Astrocyte (in vitro differentiated cells and primary cell): ENCODE data around the gene LGR6. TPM values are rescaled to one million over a fixed set of nuclear protein-coding genes. Genes with fewer than 3 reads are reported as not detected.

Source experiments
- DNase-seq: peaks from one replicate; pipeline ENCODE4 v3.0.0-alpha.2; 2010; ENCODE audit warnings: low read depth
- FAIRE-seq: peaks from 2 replicates; lab custom pipeline; 2011; peaks lifted over from hg19 to GRCh38; lab: Jason Lieb, UNC
- H2AFZ ChIP-seq: 2 replicates; pipeline ENCODE4 v1.6.0; 2012; ENCODE audit warnings: low read depth, low read length, inconsistent platforms
- H3K27ac ChIP-seq: 2 replicates; pipeline ENCODE4 v1.5.1; 2011; ENCODE audit warnings: low read depth, low read length, inconsistent platforms
- H3K27me3 ChIP-seq: 2 replicates; pipeline ENCODE4 v1.6.0; 2011; ENCODE audit warnings: low read length, inconsistent platforms; ENCODE audit not compliant: insufficient read depth
- H3K36me3 ChIP-seq: 2 replicates; pipeline ENCODE4 v1.5.1; 2011; ENCODE audit warnings: low read length, inconsistent platforms; ENCODE audit not compliant: insufficient read depth
- H3K4me1 ChIP-seq: 2 replicates; pipeline ENCODE4 v1.5.1; 2011; ENCODE audit warnings: low read length, inconsistent platforms; ENCODE audit not compliant: insufficient read depth
- H3K4me2 ChIP-seq: 2 replicates; pipeline ENCODE4 v1.6.0; 2012; ENCODE audit warnings: low read length, inconsistent platforms
- H3K4me3 ChIP-seq: 2 replicates; pipeline ENCODE4 v1.5.1; 2011; ENCODE audit warnings: low read depth, mild to moderate bottlenecking, low read length, inconsistent platforms; ENCODE audit not compliant: insufficient read depth
- H3K79me2 ChIP-seq: 2 replicates; pipeline ENCODE4 v1.6.0; 2012; ENCODE audit warnings: mild to moderate bottlenecking, low read length, inconsistent platforms; ENCODE audit not compliant: insufficient read depth
- H3K9ac ChIP-seq: 2 replicates; pipeline ENCODE4 v1.6.0; 2012; ENCODE audit warnings: mild to moderate bottlenecking, low read length, inconsistent platforms
- H3K9me3 ChIP-seq: 2 replicates; pipeline ENCODE4 v1.5.1; 2012; ENCODE audit warnings: low read depth, mild to moderate bottlenecking, low read length, inconsistent platforms; ENCODE audit not compliant: insufficient read depth
- H4K20me1 ChIP-seq: 2 replicates; pipeline ENCODE4 v1.6.0; 2012; ENCODE audit warnings: low read length, inconsistent platforms; ENCODE audit not compliant: insufficient read depth
- H3K27ac Mint-ChIP-seq: one replicate; pipeline ENCODE4 v1.8.0; 2021; ENCODE audit warnings: mild to moderate bottlenecking, mixed read lengths; ENCODE audit not compliant: unreplicated experiment
- H3K27me3 Mint-ChIP-seq: one replicate; pipeline ENCODE4 v1.8.0; 2021; ENCODE audit warnings: low read depth, mixed read lengths; ENCODE audit not compliant: unreplicated experiment
- H3K36me3 Mint-ChIP-seq: one replicate; pipeline ENCODE4 v1.8.0; 2021; ENCODE audit warnings: low read depth, mixed read lengths; ENCODE audit not compliant: unreplicated experiment
- H3K4me1 Mint-ChIP-seq: one replicate; pipeline ENCODE4 v1.8.0; 2021; ENCODE audit warnings: low read depth, mixed read lengths; ENCODE audit not compliant: unreplicated experiment
- H3K4me3 Mint-ChIP-seq: one replicate; pipeline ENCODE4 v1.8.0; 2021; ENCODE audit warnings: mild to moderate bottlenecking, moderate library complexity, mixed read lengths; ENCODE audit not compliant: unreplicated experiment
- H3K9me3 Mint-ChIP-seq: one replicate; pipeline ENCODE4 v1.8.0; 2021; ENCODE audit warnings: mild to moderate bottlenecking, mixed read lengths; ENCODE audit not compliant: unreplicated experiment
- EZH2 ChIP-seq: IDR thresholded peaks from 2 replicates; pipeline ENCODE4 v1.6.1; 2012; ENCODE audit warnings: mild to moderate bottlenecking, low read length, inconsistent platforms; ENCODE audit not compliant: insufficient read depth
- total RNA-seq: library from RNA; stranded (reverse); gene quantifications from 2 replicates; pipeline ENCODE4 v1.2.1, GENCODE V29; 2021
- TF ChIP-seq, protein P1 (sequence below): IDR thresholded peaks from 2 replicates; pipeline ENCODE4 v1.5.1; 2011; ENCODE audit warnings: low read depth, mild to moderate bottlenecking, inconsistent platforms, low read length, moderate library complexity; ENCODE audit not compliant: insufficient read depth

Gene LGR6
- total RNA-seq, 1 donor from 2014 or later: 0.27 TPM

DNA sequence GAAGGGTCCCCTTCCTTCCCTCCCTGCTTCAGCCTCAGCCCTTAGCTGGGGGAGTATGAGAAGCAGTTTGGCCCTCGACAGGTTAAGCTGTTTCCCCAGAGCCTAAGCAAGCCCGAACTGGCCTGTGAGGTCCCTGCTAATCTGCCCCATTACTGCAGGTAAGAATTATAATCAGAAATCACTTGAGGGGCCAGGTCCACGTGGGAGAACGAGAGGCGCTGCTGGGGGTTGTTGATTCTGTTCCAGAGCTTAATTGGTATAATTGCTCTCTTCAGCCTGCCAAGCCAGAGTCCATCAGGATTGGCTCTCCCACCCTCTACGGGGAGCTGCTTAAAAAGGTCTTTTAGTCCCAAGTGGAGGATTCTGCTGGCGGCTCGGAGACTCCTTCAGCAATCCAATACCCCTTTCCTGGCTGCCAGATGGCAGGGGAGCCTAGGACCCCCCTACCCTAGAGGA is 77.3 kb downstream of the LGR6 start:
- DNase-seq: no peak
- no peaks in the 10 kb centered on the region for H3K4me1 ChIP-seq
- Mint-ChIP-seq H3K36me3 (no peaks in the 10 kb centered on the region), H3K9me3 (peaks cover 5% of the 10 kb centered on the region), H3K27me3 (peaks cover 45% of the 10 kb centered on the region), H3K27ac (no peak overlapping the region), H3K4me1 (no peaks in the 10 kb centered on the region), H3K4me3 (no peak overlapping the region)
- H3K36me3 ChIP-seq: no peaks in the 10 kb centered on the region
- no peak overlapping the region for H3K4me2 ChIP-seq
- TF ChIP-seq, protein P1, sequence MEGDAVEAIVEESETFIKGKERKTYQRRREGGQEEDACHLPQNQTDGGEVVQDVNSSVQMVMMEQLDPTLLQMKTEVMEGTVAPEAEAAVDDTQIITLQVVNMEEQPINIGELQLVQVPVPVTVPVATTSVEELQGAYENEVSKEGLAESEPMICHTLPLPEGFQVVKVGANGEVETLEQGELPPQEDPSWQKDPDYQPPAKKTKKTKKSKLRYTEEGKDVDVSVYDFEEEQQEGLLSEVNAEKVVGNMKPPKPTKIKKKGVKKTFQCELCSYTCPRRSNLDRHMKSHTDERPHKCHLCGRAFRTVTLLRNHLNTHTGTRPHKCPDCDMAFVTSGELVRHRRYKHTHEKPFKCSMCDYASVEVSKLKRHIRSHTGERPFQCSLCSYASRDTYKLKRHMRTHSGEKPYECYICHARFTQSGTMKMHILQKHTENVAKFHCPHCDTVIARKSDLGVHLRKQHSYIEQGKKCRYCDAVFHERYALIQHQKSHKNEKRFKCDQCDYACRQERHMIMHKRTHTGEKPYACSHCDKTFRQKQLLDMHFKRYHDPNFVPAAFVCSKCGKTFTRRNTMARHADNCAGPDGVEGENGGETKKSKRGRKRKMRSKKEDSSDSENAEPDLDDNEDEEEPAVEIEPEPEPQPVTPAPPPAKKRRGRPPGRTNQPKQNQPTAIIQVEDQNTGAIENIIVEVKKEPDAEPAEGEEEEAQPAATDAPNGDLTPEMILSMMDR: no peak
- no peak for TF ChIP-seq EZH2
- FAIRE-seq: no peak
- H2AFZ ChIP-seq: no peak overlapping the region
- no peak overlapping the region for H3K4me3 ChIP-seq
- H3K9ac ChIP-seq: no peak overlapping the region
- H3K79me2 ChIP-seq: no peaks in the 10 kb centered on the region
- peaks cover 27% of the 10 kb centered on the region for H3K27me3 ChIP-seq
- H4K20me1 ChIP-seq: no peaks in the 10 kb centered on the region
- H3K27ac ChIP-seq: no peak overlapping the region
- H3K9me3 ChIP-seq: no peaks in the 10 kb centered on the region

DNA sequence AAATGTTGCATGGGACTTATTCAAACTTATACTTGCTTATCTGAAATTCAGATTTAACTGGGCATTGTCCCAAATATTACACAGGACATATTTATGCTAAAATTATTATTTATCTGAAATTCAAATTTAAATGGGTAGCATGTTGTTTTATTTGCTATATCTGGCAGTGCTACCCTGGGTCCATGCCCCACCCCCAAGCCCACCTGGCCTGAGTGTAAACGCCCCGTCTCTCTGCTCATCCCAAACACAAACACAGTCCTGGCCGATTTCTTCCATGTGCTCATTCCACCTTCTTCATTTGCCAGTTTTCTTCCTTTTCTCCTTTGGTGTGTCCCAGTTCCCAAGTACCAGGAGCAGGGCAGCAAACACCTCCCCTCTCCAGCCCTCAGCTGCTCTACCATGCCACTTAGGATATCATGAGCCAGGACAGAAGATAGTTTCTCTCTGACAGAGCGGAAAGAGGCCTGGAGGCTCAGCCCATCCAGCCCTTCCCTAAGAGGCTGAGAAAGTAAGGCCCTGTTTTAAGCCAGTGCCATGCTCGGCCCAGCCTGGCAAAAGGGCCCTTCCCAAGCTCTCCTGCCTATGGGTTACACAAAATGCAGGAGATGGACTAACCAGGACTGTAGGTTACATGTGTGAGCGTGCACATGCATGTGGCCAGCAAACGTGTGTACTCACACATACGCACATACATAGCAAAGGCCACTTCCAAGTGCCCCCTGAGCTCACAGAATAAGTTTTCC is 78.7 kb downstream of the LGR6 start:
- H3K4me2 ChIP-seq: no peak overlapping the region
- no peak overlapping the region for H3K4me3 ChIP-seq
- no peak overlapping the region for H3K4me3 Mint-ChIP-seq
- H3K9me3 Mint-ChIP-seq: no peaks in the 10 kb centered on the region
- H3K4me1 ChIP-seq: no peaks in the 10 kb centered on the region
- H3K36me3 Mint-ChIP-seq: no peaks in the 10 kb centered on the region
- H3K27ac Mint-ChIP-seq: no peak overlapping the region
- no peaks in the 10 kb centered on the region for H4K20me1 ChIP-seq
- TF ChIP-seq EZH2: no peak
- TF ChIP-seq, protein P1: no peak
- H3K9me3 ChIP-seq: no peaks in the 10 kb centered on the region
- H3K9ac ChIP-seq: no peak overlapping the region
- DNase-seq (no peak), FAIRE-seq (no peak)
- H3K27ac ChIP-seq: no peak overlapping the region
- H3K27me3 Mint-ChIP-seq: peaks cover 36% of the 10 kb centered on the region
- no peak overlapping the region for H2AFZ ChIP-seq
- H3K27me3 ChIP-seq: peaks cover 14% of the 10 kb centered on the region
- no peaks in the 10 kb centered on the region for H3K4me1 Mint-ChIP-seq
- H3K36me3 ChIP-seq: no peaks in the 10 kb centered on the region
- H3K79me2 ChIP-seq: no peaks in the 10 kb centered on the region

DNA sequence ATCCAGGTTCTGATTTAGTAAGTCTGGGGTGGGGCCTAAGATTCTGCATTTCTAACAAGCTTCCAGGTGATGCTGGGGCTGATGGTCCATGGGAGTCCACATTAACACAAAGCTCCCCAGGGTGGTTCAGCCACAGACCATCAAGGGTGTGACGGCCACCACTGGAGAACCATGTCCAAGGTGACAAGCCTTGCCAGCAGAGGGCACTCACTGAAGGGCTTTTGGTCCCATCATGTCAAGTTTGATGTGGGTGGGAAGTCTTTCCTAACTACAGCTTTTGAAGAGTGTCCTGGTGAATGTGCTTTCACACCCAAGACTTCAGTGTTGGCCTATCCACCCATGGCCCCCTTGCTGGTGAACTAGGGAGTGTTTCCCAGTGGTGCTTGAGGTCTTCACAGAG is 81.0 kb downstream of the LGR6 start:
- Histone ChIP-seq H4K20me1 (no peaks in the 10 kb centered on the region), H3K4me2 (no peak overlapping the region), H3K9me3 (no peaks in the 10 kb centered on the region), H3K4me1 (peaks cover under 1% of the 10 kb centered on the region), H3K9ac (no peak overlapping the region), H2AFZ (no peak overlapping the region), H3K27me3 (peaks cover 11% of the 10 kb centered on the region), H3K27ac (no peak overlapping the region), H3K4me3 (no peak overlapping the region), H3K79me2 (no peaks in the 10 kb centered on the region), H3K36me3 (no peaks in the 10 kb centered on the region)
- Mint-ChIP-seq H3K9me3 (no peaks in the 10 kb centered on the region), H3K4me3 (no peak overlapping the region), H3K36me3 (no peaks in the 10 kb centered on the region), H3K27ac (no peak overlapping the region), H3K4me1 (peaks cover 2% of the 10 kb centered on the region), H3K27me3 (peaks cover 28% of the 10 kb centered on the region)
- TF ChIP-seq, protein P1: no peak
- TF ChIP-seq EZH2: no peak
- FAIRE-seq (no peak), DNase-seq (no peak)
